A673 (cell line): Measurements from ENCODE around the gene NEK7. TPM values are rescaled to one million over a fixed set of nuclear protein-coding genes. Genes with fewer than 3 reads are reported as not detected.

Experiments
- BruUV-seq: library from RNA; stranded (reverse); fragments of 400-500 nt; replicated peaks from 2 replicates; lab custom pipeline; 2021; lab: Mats Ljungman, UMichigan
- CTCF ChIA-PET: fragments of 300-600 bp; sonication (Branson Sonifier 250); formaldehyde crosslinking; loops from one replicate; lab custom pipeline; 2022; ENCODE audit warnings: antibody characterized with exemption; lab: Charles Lee
- POLR2A ChIA-PET: fragments of 300-600 bp; sonication (Branson Sonifier 250); formaldehyde crosslinking; loops from one replicate; lab custom pipeline; 2022; ENCODE audit warnings: antibody characterized with exemption; ENCODE audit not compliant: low non-redundant PET; lab: Charles Lee
- DNase-seq: peaks from one replicate; pipeline ENCODE4 v3.0.0-alpha.2; 2015; ENCODE audit warnings: low spot score
- H3K27ac ChIP-seq: fragments of 200-600 bp; sonication (generic); 2 replicates; pipeline ENCODE4 v1.5.1; 2016; ENCODE audit warnings: mixed run types, low read depth, mild to moderate bottlenecking, mixed read lengths, antibody characterized with exemption, low read length; ENCODE audit not compliant: poor library complexity, severe bottlenecking
- H3K27me3 ChIP-seq: fragments of 200-600 bp; sonication (generic); replicated peaks from 2 replicates; pipeline ENCODE4 v1.6.1; 2017; ENCODE audit warnings: mixed run types, low read depth, mild to moderate bottlenecking, mixed read lengths, antibody characterized with exemption, low read length; ENCODE audit not compliant: insufficient read depth, poor library complexity
- H3K36me3 ChIP-seq: fragments of 200-600 bp; sonication (generic); 2 replicates; pipeline ENCODE4 v1.6.1; 2016; ENCODE audit warnings: mixed run types, mild to moderate bottlenecking, mixed read lengths, antibody characterized with exemption, low read length; ENCODE audit not compliant: insufficient read depth, poor library complexity, severe bottlenecking
- H3K4me1 ChIP-seq: fragments of 200-600 bp; sonication (generic); 2 replicates; pipeline ENCODE4 v1.6.1; 2017; ENCODE audit warnings: mixed run types, mild to moderate bottlenecking, mixed read lengths, antibody characterized with exemption, low read length; ENCODE audit not compliant: insufficient read depth, poor library complexity, severe bottlenecking
- H3K4me3 ChIP-seq: fragments of 200-600 bp; sonication (generic); 2 replicates; pipeline ENCODE4 v1.5.1; 2016; ENCODE audit warnings: low read depth, mixed run types, mild to moderate bottlenecking, mixed read lengths, low read length; ENCODE audit not compliant: poor library complexity, severe bottlenecking
- H3K9me3 ChIP-seq: fragments of 200-600 bp; sonication (generic); 2 replicates; pipeline ENCODE4 v1.6.1; 2016; ENCODE audit warnings: mixed run types, low read depth, mild to moderate bottlenecking, mixed read lengths, antibody characterized with exemption, low read length; ENCODE audit not compliant: poor library complexity, severe bottlenecking
- CTCF ChIP-seq: fragments of 300-800, 200-600 bp; sonication (generic); conservative IDR thresholded peaks from 2 replicates; pipeline ENCODE4 v1.5.1; 2017; ENCODE audit warnings: low read depth, mild to moderate bottlenecking, antibody characterized with exemption, low read length, moderate library complexity, mixed read lengths
- EZH2 ChIP-seq: fragments of 200-600 bp; sonication (generic); IDR thresholded peaks from 2 replicates; pipeline ENCODE4 v1.6.1; 2017; ENCODE audit warnings: borderline replicate concordance, low read depth, mild to moderate bottlenecking, mixed read lengths, antibody characterized with exemption, low read length; ENCODE audit not compliant: poor library complexity, severe bottlenecking
- intact Hi-C: fragments of 100-400 bp; cut with micrococcal nuclease; formaldehyde crosslinking; loops from one replicate; pipeline ENCODE4 v1.10.0; 2022; ENCODE audit not compliant: unreplicated experiment
- total RNA-seq: library from RNA; stranded (reverse); gene quantifications from 2 replicates; pipeline ENCODE4 v1.2.3, GENCODE V29; 2021

NEK7 gene
- total RNA-seq, 1 experiment from 2014 or later, result 18.6 TPM

DNA sequence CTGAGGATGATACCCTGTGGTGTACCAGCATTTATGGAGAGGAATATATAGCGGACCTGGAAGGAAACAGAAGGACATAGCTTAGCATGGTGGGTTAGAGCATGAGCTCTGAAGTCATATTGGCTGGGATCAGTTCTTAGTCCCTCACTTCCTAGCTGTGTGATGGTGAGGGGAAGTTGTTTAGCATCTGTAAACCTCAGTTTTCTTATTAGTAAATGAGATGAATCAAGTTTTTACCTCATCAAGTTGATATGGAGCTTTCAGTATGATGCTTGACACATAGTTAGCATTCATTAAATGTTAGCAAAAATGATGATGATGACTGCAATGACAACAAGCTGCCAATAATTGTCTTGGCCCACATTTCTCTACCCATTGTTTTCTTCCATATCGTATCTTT, 84.8 kb downstream of the NEK7 start:
- CTCF ChIA-PET, result no interaction called here
- no peak for DNase-seq
- Histone ChIP-seq H3K4me1 (peaks cover 10% of the 10 kb centered on the region), H3K4me3 (no peak overlapping the region), H3K27me3 (no peaks in the 10 kb centered on the region), H3K27ac (no peak overlapping the region), H3K9me3 (no peaks in the 10 kb centered on the region), H3K36me3 (no peaks in the 10 kb centered on the region)
- TF ChIP-seq CTCF (no peak), EZH2 (no peak)
- no TSS peak for BruUV-seq
- intact Hi-C loops, result no loop called here
- POLR2A ChIA-PET, result no interaction called here

GRCh38 chr1:198244772-198245171, 88.0 kb downstream of the NEK7 start:
- no peaks in the 10 kb centered on the region for H3K27me3 ChIP-seq
- H3K4me3 ChIP-seq, result no peak overlapping the region
- no peak for DNase-seq
- H3K9me3 ChIP-seq, result no peaks in the 10 kb centered on the region
- ChIA-PET CTCF (no interaction called here), POLR2A (no interaction called here)
- no peak for TF ChIP-seq CTCF
- TF ChIP-seq EZH2, result no peak
- H3K27ac ChIP-seq, result no peak overlapping the region
- no TSS peak for BruUV-seq
- intact Hi-C loops, result no loop called here
- H3K4me1 ChIP-seq, result peaks cover 10% of the 10 kb centered on the region
- no peaks in the 10 kb centered on the region for H3K36me3 ChIP-seq

DNA sequence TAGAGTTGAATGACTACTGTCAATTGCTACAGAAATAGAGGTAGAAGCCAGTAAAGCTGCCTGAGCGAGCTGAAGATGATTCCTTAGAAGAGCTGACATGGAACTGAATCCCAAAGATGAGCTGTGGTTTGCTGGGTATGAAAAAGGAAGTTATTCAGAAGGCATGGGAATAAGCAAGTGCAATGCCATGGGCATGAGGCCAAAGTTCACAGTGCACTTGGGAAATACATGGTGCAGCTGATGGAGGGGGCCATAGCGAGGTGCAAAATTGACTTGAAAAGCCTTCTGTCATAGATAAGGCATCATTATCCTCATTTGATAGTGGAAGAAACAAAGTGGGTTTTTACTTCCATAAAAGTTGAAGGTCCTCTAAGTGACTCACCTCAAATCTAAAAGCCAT, 88.6 kb downstream of the NEK7 start:
- TF ChIP-seq CTCF (no peak), EZH2 (no peak)
- no peaks in the 10 kb centered on the region for H3K36me3 ChIP-seq
- no TSS peak for BruUV-seq
- H3K9me3 ChIP-seq, result no peaks in the 10 kb centered on the region
- H3K27me3 ChIP-seq, result no peaks in the 10 kb centered on the region
- H3K4me3 ChIP-seq, result no peak overlapping the region
- H3K4me1 ChIP-seq, result peaks cover 10% of the 10 kb centered on the region
- no peak overlapping the region for H3K27ac ChIP-seq
- intact Hi-C loops, result no loop called here
- POLR2A ChIA-PET, result no interaction called here
- CTCF ChIA-PET, result no interaction called here
- no peak for DNase-seq
